GM12874 (cell line): Measurements from ENCODE around the gene OR2J3.

Source experiments
- TF ChIP-seq, protein P1 (sequence below): IDR thresholded peaks from 2 replicates; pipeline ENCODE4 v1.5.1; 2011; ENCODE audit warnings: low read depth, mild to moderate bottlenecking, control low read depth, low read length, moderate library complexity; ENCODE audit not compliant: insufficient read depth

OR2J3 gene

DNA sequence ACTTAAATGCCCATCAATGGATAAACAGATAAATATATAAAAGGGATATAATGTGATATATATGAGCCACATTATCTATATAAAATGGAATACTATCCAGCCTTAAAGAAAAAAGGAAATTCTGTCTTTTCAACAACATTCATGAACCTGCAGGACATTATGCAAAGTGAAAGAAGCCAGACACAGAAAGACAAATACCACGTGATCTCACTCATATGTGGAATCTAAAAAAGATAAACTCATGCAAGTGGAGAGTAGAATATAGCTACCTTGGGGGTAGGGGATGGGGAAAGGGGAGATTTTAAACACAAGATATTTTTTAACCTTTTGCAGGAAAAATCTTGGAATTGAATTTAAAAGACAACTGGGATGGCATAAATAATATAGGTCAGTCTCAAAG lies 10.1 kb upstream of the OR2J3 start:
- TF ChIP-seq, protein P1, sequence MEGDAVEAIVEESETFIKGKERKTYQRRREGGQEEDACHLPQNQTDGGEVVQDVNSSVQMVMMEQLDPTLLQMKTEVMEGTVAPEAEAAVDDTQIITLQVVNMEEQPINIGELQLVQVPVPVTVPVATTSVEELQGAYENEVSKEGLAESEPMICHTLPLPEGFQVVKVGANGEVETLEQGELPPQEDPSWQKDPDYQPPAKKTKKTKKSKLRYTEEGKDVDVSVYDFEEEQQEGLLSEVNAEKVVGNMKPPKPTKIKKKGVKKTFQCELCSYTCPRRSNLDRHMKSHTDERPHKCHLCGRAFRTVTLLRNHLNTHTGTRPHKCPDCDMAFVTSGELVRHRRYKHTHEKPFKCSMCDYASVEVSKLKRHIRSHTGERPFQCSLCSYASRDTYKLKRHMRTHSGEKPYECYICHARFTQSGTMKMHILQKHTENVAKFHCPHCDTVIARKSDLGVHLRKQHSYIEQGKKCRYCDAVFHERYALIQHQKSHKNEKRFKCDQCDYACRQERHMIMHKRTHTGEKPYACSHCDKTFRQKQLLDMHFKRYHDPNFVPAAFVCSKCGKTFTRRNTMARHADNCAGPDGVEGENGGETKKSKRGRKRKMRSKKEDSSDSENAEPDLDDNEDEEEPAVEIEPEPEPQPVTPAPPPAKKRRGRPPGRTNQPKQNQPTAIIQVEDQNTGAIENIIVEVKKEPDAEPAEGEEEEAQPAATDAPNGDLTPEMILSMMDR: no peak

DNA sequence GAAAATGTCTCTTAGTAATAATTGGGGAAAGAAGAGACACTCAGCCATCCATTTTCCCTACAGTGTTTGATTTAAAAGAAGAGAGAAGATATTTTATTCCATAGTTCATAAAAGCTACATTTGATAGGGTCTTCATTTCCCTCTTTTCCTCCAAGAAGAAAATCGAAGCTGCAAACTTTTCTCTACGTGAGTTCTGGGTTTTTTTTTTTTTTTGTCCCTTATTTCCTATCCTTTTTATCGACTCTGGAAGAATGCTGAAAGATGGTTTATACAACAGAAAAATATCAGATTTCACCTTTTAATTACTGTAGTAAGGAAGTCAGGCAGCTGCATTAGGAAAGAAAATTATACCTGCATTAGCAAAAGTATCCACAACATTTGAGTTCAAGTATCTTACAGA lies 8.7 kb upstream of the OR2J3 start, which contains the start of gene OR2J1:
TSS of gene OR2J1 (plus strand) at position 301 of the 400 bp plus-strand sequence. CDS start 1,453 bp downstream, outside the sequence.
- TF ChIP-seq, protein P1: no peak

DNA sequence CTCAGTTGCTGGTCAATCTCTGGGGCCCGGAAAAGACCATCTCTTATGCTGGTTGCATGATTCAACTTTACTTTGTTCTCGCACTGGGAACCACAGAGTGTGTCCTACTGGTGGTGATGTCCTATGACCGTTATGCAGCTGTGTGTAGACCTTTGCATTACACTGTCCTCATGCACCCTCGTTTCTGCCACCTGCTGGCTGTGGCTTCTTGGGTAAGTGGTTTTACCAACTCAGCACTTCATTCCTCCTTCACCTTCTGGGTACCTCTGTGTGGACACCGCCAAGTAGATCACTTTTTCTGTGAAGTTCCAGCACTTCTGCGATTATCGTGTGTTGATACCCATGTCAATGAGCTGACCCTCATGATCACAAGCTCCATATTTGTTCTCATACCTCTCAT lies 4.3 kb downstream of the OR2J3 start:
- TF ChIP-seq, protein P1: 0 out of 2 replicates have a peak, but pooled peaks have one; percentile 8

DNA sequence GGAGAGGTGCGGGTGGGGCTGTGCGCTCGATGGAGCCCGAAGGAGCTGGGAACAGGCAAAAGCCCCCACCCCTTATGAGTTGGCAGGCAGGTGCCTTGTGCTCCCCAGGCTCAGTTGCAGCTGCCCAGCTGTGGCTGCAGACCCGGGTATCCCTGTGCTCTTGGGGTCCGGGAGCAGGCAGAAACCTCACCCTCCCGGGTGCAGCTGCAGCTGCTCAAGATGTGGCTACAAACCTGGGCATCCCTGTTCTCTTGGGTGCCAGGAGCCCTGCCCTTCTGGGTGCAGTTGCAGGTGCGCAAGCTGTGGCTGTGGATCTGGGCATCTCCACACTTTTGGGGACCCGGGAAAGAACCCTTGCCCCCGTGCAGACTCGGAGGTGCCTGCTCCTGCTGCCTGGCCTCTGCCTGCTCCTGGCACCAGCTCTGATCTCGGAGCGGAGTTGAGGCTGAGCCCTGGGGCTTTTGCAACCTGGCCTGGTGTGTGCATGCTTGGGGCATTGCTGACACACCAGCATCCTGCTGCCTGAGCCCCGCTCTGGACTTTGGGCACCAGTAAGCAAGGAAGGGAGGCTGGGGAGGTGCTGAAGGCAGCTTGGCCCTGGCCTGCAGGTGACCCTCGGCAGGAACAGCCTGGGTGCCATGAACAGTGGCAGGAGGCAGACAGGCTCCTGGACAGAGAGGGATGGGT lies 21.6 kb downstream of the OR2J3 start:
- TF ChIP-seq, protein P1: no peak

DNA sequence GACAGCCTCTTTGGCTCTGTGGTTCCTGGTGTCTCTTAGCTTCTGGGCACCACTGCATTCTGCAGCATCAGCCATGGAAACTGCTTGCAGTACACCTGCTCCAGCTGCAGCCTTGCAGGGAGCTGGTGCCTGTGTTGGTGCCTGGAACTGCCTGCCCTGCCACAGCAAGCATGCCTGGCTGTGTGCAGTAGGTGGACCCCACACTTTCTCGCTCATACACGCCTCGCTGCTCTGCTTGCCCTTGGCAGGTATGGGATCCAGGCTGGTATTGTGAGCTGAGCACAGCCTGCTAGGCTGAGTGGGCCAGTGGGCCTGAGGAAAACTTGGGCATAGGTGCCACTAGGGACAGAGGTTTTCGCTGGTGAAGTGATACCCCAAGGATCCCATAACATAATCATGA lies 22.8 kb downstream of the OR2J3 start:
- TF ChIP-seq, protein P1: no peak

DNA sequence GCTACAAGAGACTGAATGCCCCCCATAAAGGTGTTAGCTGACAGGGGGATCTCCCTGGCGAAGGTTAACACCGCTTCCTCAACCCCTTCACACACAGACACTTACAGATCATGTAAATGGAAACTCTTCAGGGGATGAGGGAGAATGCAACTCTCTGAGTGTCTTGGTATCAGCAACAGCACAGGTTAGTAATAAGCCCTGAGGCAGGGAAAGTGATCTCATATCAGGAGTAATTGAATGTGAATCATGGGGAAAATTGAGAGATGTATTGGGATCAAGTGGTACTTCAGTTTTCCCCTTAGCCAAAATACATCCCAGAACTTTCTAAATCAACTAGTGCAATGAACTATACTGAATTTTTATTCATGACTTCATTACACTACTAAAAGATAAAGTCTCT lies 23.8 kb downstream of the OR2J3 start:
- TF ChIP-seq, protein P1: no peak

DNA sequence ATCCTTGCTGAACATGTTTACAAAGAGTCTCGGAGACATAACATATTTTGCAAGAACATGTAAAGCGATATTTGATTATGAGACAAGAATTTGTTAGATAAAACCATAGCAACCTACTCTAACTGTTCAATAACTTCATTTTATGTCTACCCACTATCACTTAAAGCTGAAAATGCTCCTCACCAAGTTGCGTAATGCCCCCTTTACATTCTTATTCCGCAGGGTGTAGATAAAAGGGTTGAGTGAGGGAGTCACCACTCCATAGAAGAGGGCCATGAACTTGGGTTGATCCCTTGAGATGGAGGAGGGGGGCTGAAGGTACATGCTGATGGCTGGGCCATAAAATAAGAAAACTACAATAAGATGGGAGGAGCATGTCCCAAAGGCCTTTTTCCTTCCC lies 29.9 kb downstream of the OR2J3 start:
- TF ChIP-seq, protein P1: no peak
